ENCODE results near the gene CCNB3. TPM values are rescaled to one million over a fixed set of nuclear protein-coding genes. Genes with fewer than 3 reads are reported as not detected.
A peak's percentile ranks its signal among the peaks of the same experiment; 100 is the strongest.
"Not testable (repeated sequence)": the region's sequence is repeated elsewhere in the genome, so short reads cannot be mapped to it uniquely, and the experiment has no call there.

CCNB3 gene
- total RNA-seq, 1 donor from 2014 or later: 1.6 TPM

DNA sequence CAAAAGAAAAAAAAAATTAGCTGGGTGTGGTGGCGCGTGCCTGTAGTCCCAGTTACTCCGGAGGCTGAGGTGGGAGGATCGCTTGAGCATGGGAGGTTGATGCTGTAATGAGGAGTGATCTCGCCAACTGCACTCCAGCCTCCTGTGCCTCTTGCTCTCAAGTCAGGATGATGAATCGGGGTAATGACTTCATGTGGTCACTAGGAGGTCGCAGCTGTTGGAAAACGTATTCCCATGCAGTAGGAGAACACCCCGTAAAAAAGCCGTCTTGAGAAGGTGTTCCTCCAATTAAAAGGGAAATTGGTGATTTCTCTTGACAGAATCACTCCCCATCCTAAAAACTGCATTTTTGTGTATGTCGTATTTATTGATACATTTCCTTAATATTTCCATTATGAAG, 2.2 kb downstream of the CCNB3 start:
- TF ChIP-seq, protein P1, sequence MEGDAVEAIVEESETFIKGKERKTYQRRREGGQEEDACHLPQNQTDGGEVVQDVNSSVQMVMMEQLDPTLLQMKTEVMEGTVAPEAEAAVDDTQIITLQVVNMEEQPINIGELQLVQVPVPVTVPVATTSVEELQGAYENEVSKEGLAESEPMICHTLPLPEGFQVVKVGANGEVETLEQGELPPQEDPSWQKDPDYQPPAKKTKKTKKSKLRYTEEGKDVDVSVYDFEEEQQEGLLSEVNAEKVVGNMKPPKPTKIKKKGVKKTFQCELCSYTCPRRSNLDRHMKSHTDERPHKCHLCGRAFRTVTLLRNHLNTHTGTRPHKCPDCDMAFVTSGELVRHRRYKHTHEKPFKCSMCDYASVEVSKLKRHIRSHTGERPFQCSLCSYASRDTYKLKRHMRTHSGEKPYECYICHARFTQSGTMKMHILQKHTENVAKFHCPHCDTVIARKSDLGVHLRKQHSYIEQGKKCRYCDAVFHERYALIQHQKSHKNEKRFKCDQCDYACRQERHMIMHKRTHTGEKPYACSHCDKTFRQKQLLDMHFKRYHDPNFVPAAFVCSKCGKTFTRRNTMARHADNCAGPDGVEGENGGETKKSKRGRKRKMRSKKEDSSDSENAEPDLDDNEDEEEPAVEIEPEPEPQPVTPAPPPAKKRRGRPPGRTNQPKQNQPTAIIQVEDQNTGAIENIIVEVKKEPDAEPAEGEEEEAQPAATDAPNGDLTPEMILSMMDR (IDR thresholded peaks at IDR 0.05): no peak
- peaks cover 7% of the 10 kb centered on the region for H3K4me1 Mint-ChIP-seq (ENCODE audit: low read depth)

DNA sequence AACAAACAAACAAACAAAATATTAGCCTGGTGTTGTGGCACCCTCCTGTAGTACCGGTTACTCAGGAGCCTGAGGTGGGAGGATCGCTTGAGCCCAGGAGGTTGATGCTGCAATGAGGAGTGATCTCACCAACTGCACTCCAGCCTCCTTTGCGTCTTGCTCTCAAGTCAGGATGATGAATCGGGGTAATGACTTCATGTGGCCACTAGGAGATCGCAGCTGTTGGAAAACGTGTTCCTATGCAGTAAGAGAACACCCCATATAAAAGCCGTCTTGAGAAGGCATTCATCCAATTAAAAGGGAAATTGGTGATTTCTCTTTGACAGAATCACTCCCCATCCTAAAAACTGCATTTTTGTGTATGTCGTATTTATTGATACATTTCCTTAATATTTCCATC, 6.9 kb downstream of the CCNB3 start:
- TF ChIP-seq, protein P1 (IDR thresholded peaks at IDR 0.05): peak; percentile 45
- H3K27ac Mint-ChIP-seq (ENCODE audit: unreplicated experiment): no peak overlapping the region
- H3K36me3 Mint-ChIP-seq (ENCODE audit: low read depth): no peaks in the 10 kb centered on the region
- H3K27me3 Mint-ChIP-seq (ENCODE audit: low read depth): no peaks in the 10 kb centered on the region
- H3K4me1 Mint-ChIP-seq (ENCODE audit: low read depth): no peaks in the 10 kb centered on the region
- DNase-seq (ENCODE audit: low spot score): no peak
- no peak overlapping the region for H3K4me3 Mint-ChIP-seq (ENCODE audit: unreplicated experiment)
- H3K9me3 Mint-ChIP-seq (ENCODE audit: low read depth): no peaks in the 10 kb centered on the region

More for the DNA sequence above, 2.2 kb downstream of the CCNB3 start:
- Mint-ChIP-seq H3K27ac (ENCODE audit: unreplicated experiment) (no peak overlapping the region), H3K27me3 (ENCODE audit: low read depth) (no peaks in the 10 kb centered on the region), H3K9me3 (ENCODE audit: low read depth) (peaks cover 2% of the 10 kb centered on the region), H3K4me3 (ENCODE audit: unreplicated experiment) (no peak overlapping the region), H3K36me3 (ENCODE audit: low read depth) (no peaks in the 10 kb centered on the region)
- no peak for DNase-seq (ENCODE audit: low spot score)

DNA sequence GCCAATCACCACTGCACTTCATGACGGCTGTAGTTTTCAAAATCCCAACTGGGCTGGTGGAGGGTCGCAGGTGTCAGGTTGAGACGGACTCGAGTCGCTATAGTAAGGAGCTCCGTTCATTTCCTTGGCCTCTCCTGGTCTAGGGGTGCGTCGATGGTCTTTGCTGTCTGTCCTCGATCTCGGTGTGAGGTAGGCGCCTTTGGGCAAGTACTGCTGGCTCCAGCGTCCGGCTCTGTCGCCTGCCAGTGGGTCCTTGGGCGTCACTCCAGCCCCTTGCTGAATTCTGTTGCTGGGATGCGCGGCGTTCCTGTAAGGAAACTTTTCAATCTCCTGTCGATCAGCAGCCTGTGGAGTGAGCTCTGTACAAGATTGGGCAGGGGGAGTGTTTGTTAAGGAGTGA, 76.7 kb downstream of the CCNB3 start:
- TF ChIP-seq, protein P1 (IDR thresholded peaks at IDR 0.05): no peak
- Mint-ChIP-seq H3K9me3 (ENCODE audit: low read depth) (no peaks in the 10 kb centered on the region), H3K36me3 (ENCODE audit: low read depth) (no peaks in the 10 kb centered on the region), H3K4me1 (ENCODE audit: low read depth) (no peaks in the 10 kb centered on the region), H3K27me3 (ENCODE audit: low read depth) (no peaks in the 10 kb centered on the region), H3K4me3 (ENCODE audit: unreplicated experiment) (no peak overlapping the region), H3K27ac (ENCODE audit: unreplicated experiment) (no peak overlapping the region)
- no peak for DNase-seq (ENCODE audit: low spot score)

DNA sequence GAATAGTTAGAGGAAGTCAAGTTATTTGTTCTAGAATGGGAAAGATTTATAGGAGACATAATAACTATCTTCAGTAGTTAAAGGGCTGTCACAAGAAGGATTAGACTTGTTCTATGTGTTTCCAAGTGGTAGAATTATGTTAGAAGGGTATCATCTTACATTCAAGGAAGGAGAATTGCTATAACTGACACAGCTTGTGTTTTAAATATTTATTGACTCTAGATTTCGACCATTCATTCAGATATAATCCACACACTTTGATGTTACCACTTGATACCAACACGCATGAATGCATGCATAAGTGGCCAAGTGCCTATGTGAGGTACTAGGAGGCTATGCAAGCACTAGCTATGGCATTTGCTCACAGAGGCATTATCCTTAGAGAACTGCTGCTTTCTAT, 122.7 kb downstream of the CCNB3 start:
- Mint-ChIP-seq H3K4me3 (ENCODE audit: unreplicated experiment) (no peak overlapping the region), H3K4me1 (ENCODE audit: low read depth) (no peaks in the 10 kb centered on the region), H3K27me3 (ENCODE audit: low read depth) (no peaks in the 10 kb centered on the region), H3K27ac (ENCODE audit: unreplicated experiment) (no peak overlapping the region), H3K9me3 (ENCODE audit: low read depth) (peaks cover 25% of the 10 kb centered on the region), H3K36me3 (ENCODE audit: low read depth) (no peaks in the 10 kb centered on the region)
- TF ChIP-seq, protein P1 (IDR thresholded peaks at IDR 0.05): no peak
- DNase-seq (ENCODE audit: low spot score): no peak

GRCh38 chrX:50332668-50333067, 128.1 kb downstream of the CCNB3 start:
- DNase-seq (ENCODE audit: low spot score); H3K27me3 Mint-ChIP-seq (ENCODE audit: low read depth); H3K4me1 Mint-ChIP-seq (ENCODE audit: low read depth); H3K36me3 Mint-ChIP-seq (ENCODE audit: low read depth); H3K4me3 Mint-ChIP-seq (ENCODE audit: unreplicated experiment); H3K27ac Mint-ChIP-seq (ENCODE audit: unreplicated experiment): not testable (repeated sequence)
- TF ChIP-seq, protein P1 (IDR thresholded peaks at IDR 0.05): peak; percentile 7
- peaks cover 22% of the 10 kb centered on the region for H3K9me3 Mint-ChIP-seq (ENCODE audit: low read depth)
